ENCODE results near the gene LRRIQ1.

LRRIQ1 gene

GRCh38 chr12:85281636-85282312 lies 245.6 kb downstream of the LRRIQ1 start:
- no peak for DNase-seq

GRCh38 chr12:85283560-85283959 lies 247.4 kb downstream of the LRRIQ1 start:
- no peak for DNase-seq
